Left forelimb (tissue), 1 donor: ENCODE measurements around the gene LARP6.
"Not testable (repeated sequence)": the region's sequence is repeated elsewhere in the genome, so short reads cannot be mapped to it uniquely, and the experiment has no call there.

ENCODE experiments used
- DNase-seq: peaks from one replicate; pipeline ENCODE4 v3.0.0-alpha.2; 2018; ENCODE audit warnings: low spot score

Gene LARP6

GRCh38 chr15:70853973-70854665, at the start of gene LARP6:
LARP6 (minus strand) TSS chr15:70854157; CDS start chr15:70854088, 69 bp downstream.
- DNase-seq = peak; percentile 84

- DNase-seq = no peak
Measured at GRCh38 chr15:70902107-70902506, 48.1 kb upstream of the LARP6 start.

- peak; percentile 77 for DNase-seq
Measured at GRCh38 chr15:70892912-70893560, 39.1 kb upstream of the LARP6 start.

GRCh38 chr15:70892002-70892911, 38.3 kb upstream of the LARP6 start, which contains the start of the genes LRRC49 and THAP10:
LRRC49 (plus strand) TSS chr15:70892826; CDS start chr15:70892895, 69 bp downstream.
THAP10 (minus strand) TSS chr15:70892433; CDS start chr15:70892272, 161 bp downstream.
- DNase-seq = peak; percentile 91

GRCh38 chr15:70882361-70882760, 28.4 kb upstream of the LARP6 start:
- no peak for DNase-seq

- DNase-seq = no peak
Measured at GRCh38 chr15:70880781-70881180, 26.8 kb upstream of the LARP6 start.

GRCh38 chr15:70879401-70879800, 25.4 kb upstream of the LARP6 start:
- no peak for DNase-seq

GRCh38 chr15:70876683-70877082, 22.7 kb upstream of the LARP6 start:
- DNase-seq = no peak

GRCh38 chr15:70876011-70876410, 22.1 kb upstream of the LARP6 start:
- DNase-seq = no peak

GRCh38 chr15:70875001-70875782, 21.2 kb upstream of the LARP6 start:
- no peak for DNase-seq

GRCh38 chr15:70873232-70874054, 19.5 kb upstream of the LARP6 start:
- no peak for DNase-seq

- not testable (repeated sequence) for DNase-seq
Measured at GRCh38 chr15:70871490-70871889, 17.5 kb upstream of the LARP6 start.

- no peak for DNase-seq
Measured at GRCh38 chr15:70870051-70870450, 16.1 kb upstream of the LARP6 start.

- no peak for DNase-seq
Measured at GRCh38 chr15:70869346-70869745, 15.4 kb upstream of the LARP6 start.

- DNase-seq = peak; percentile 76
Measured at GRCh38 chr15:70867911-70868467, 14.0 kb upstream of the LARP6 start.

- no peak for DNase-seq
Measured at GRCh38 chr15:70866982-70867641, 13.2 kb upstream of the LARP6 start.

GRCh38 chr15:70863450-70864218, 9.7 kb upstream of the LARP6 start:
- DNase-seq = no peak

GRCh38 chr15:70859998-70860397, 6.0 kb upstream of the LARP6 start:
- no peak for DNase-seq

- no peak for DNase-seq
Measured at GRCh38 chr15:70859322-70859908, 5.5 kb upstream of the LARP6 start.
